GM12892 (cell line): ENCODE measurements around the gene ZC3H12A.
"Not testable (repeated sequence)": the region's sequence is repeated elsewhere in the genome, so short reads cannot be mapped to it uniquely, and the experiment has no call there.

Source experiments
- DNase-seq: peaks from one replicate; pipeline ENCODE4 v3.0.0; 2011; ENCODE audit not compliant: insufficient read length
- FAIRE-seq: peaks from 2 replicates; lab custom pipeline; 2011; peaks lifted over from hg19 to GRCh38; lab: Jason Lieb, UNC
- POLR2A ChIP-seq: IDR thresholded peaks from 2 replicates; pipeline ENCODE4 v1.6.1; 2011; ENCODE audit warnings: low read depth, low read length, control low read depth
- POLR2AphosphoS5 ChIP-seq: IDR thresholded peaks from 2 replicates; pipeline ENCODE4 v1.6.1; 2011; ENCODE audit warnings: low read depth, low read length, control low read depth
- TAF1 ChIP-seq: IDR thresholded peaks from 2 replicates; pipeline ENCODE4 v1.6.1; 2011; ENCODE audit warnings: low read depth, mild to moderate bottlenecking, control low read depth, low read length, borderline replicate concordance

The ZC3H12A gene

GRCh38 chr1:37519613-37520012, 45.2 kb downstream of the ZC3H12A start:
- DNase-seq: no peak
- FAIRE-seq: no peak

DNA sequence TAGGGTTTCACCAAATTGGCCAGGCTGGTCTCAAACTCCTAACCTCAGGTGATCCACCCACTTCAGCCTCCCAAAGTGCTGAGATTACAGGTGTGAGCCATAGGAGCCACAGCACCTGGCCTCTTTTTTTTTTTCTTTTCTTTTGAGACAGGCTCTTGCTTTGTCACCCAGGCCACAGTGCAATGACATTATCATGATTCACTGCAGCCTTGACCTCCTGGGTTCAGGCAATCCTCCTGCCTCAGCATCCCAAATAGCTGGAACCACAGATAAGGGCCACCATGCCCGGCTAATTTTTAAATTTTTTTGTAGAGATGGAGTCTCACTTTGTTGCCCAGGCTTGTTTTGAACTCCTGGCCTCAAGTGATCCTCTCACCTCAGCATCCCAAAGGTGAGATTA, 55.5 kb downstream of the ZC3H12A start:
- not testable (repeated sequence) for FAIRE-seq, DNase-seq

More at GRCh38 chr1:37519613-37520012, 45.2 kb downstream of the ZC3H12A start:
- TF ChIP-seq POLR2AphosphoS5: no peak
- no peak for TF ChIP-seq POLR2A
- no peak for TF ChIP-seq TAF1

- not testable (repeated sequence) for DNase-seq, FAIRE-seq
Observed at GRCh38 chr1:37532418-37533156, 58.2 kb downstream of the ZC3H12A start.

DNA sequence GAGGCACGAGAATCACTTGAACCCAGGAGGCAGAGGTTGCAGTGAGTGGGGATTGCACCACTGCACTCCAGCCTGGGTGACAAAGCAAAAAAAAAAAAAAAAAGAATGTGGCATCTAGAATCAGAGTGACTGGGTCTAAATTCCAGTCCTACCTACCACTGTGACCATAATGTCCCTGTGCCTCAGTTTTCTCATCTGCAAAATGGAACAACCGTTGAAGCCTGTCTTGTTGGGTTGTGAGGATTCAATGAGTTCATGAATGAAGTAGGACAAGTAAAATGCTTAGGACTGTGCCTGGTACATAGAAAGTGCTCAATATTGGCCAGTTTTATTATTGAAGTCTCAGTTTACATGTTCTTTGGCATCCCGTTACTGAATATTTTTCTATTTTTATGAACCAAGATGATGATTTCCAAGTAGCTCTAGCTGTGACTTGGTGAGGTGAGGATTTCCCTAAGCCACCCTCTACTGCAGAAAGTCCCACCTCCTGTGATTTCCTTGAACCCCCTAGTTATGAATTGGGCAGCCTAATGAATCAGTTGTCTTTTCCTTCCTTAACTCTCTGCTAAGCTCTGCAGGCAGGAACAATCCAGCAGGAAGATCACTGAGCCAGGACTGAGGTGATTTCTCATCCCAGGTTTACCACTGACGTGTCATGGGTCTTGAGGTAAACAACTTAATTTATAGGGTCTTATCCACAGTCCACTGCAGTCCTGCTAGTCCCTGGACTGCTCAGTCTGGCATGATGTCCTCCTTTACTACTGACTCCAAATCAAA, 59.1 kb downstream of the ZC3H12A start:
- no peak for DNase-seq
- no peak for FAIRE-seq
- TF ChIP-seq POLR2A: no peak
- no peak for TF ChIP-seq POLR2AphosphoS5
- TF ChIP-seq TAF1: no peak
